Liver (tissue), 9 donors: Measurements from ENCODE around the gene LDLRAD4. TPM values are rescaled to one million over a fixed set of nuclear protein-coding genes. Genes with fewer than 3 reads are reported as not detected.

Experiments
- DNase-seq: peaks from one replicate; pipeline ENCODE4 v3.0.0-alpha.2; 2017; ENCODE audit warnings: low spot score
- H3K27ac ChIP-seq, 2 donors: one replicate each; pipeline ENCODE4 v1.7.0; 2013; ENCODE audit warnings: inconsistent platforms in 2 of 2, low read length in 2 of 2, control low read depth in 1 of 2, low read depth in 1 of 2, mild to moderate bottlenecking in 1 of 2
- H3K27me3 ChIP-seq, 4 donors: one replicate each; pipeline versions ENCODE4 v1.6.1 to v1.7.0; 2013; ENCODE audit warnings: low read length in 3 of 4, inconsistent platforms in 1 of 4, mild to moderate bottlenecking in 1 of 4, moderate library complexity in 1 of 4; ENCODE audit not compliant: control insufficient read depth in 4 of 4, insufficient read depth in 4 of 4
- H3K36me3 ChIP-seq, 4 donors: one replicate each; pipeline versions ENCODE4 v1.6.1 to v1.7.0; 2013; ENCODE audit warnings: low read length in 3 of 4, mild to moderate bottlenecking in 3 of 4, low read depth in 1 of 4, moderate library complexity in 1 of 4; ENCODE audit not compliant: control insufficient read depth in 4 of 4, insufficient read depth in 3 of 4
- H3K4me1 ChIP-seq, 4 donors: one replicate each; pipeline versions ENCODE4 v1.6.1 to v1.7.0; 2013; ENCODE audit warnings: low read length in 3 of 4, mild to moderate bottlenecking in 3 of 4, moderate library complexity in 1 of 4; ENCODE audit not compliant: control insufficient read depth in 4 of 4, insufficient read depth in 4 of 4
- H3K4me3 ChIP-seq, 3 donors: one replicate each; pipeline versions ENCODE4 v1.6.1 to v1.7.0; 2013; ENCODE audit warnings: low read length in 3 of 3, control low read depth in 1 of 3, low read depth in 1 of 3, mild to moderate bottlenecking in 1 of 3
- H3K9ac ChIP-seq, 2 donors: one replicate each; pipeline ENCODE4 v1.7.0; 2013; ENCODE audit warnings: low read length in 2 of 2, mild to moderate bottlenecking in 2 of 2, moderate library complexity in 2 of 2, control low read depth in 1 of 2, low read depth in 1 of 2
- H3K9me3 ChIP-seq, 4 donors: one replicate each; pipeline versions ENCODE4 v1.6.1 to v1.7.0; 2013; ENCODE audit warnings: low read length in 3 of 4; ENCODE audit not compliant: control insufficient read depth in 4 of 4
- ATF3 ChIP-seq: IDR thresholded peaks from 2 replicates; pipeline ENCODE4 v1.6.1; 2016; ENCODE audit warnings: antibody characterized with exemption
- CTCF ChIP-seq: fragments of 150-350 bp; IDR thresholded peaks from 2 replicates; pipeline ENCODE4 v1.5.1; 2017; ENCODE audit warnings: improper control_type of control experiment, low read depth, low read length; ENCODE audit not compliant: missing input control
- EGR1 ChIP-seq, 2 donors: IDR thresholded peaks; 2 replicates each; pipeline ENCODE4 v1.6.1; 2016 to 2018; ENCODE audit warnings: antibody characterized with exemption in 2 of 2, low read depth in 2 of 2
- FOXA2 ChIP-seq: IDR thresholded peaks from 2 replicates; pipeline ENCODE4 v1.6.1; 2016; ENCODE audit warnings: antibody characterized with exemption
- JUND ChIP-seq, 2 donors: IDR thresholded peaks; 2 replicates each; pipeline ENCODE4 v1.6.1; 2016; ENCODE audit warnings: antibody characterized with exemption in 2 of 2
- MAX ChIP-seq: IDR thresholded peaks from 2 replicates; pipeline ENCODE4 v1.6.1; 2016; ENCODE audit warnings: antibody characterized with exemption
- RAD21 ChIP-seq, 2 donors: IDR thresholded peaks; 2 replicates each; pipeline ENCODE4 v1.6.1; 2016; ENCODE audit warnings: antibody characterized with exemption in 2 of 2, mild to moderate bottlenecking in 2 of 2
- REST ChIP-seq: IDR thresholded peaks from 2 replicates; pipeline ENCODE4 v1.6.1; 2016; ENCODE audit warnings: antibody characterized with exemption, mild to moderate bottlenecking
- RXRA ChIP-seq, 2 donors: IDR thresholded peaks; 2 replicates each; pipeline ENCODE4 v1.6.1; 2017 to 2018; ENCODE audit warnings: antibody characterized with exemption in 2 of 2, mild to moderate bottlenecking in 1 of 2
- TAF1 ChIP-seq: conservative IDR thresholded peaks from 2 replicates; pipeline ENCODE4 v1.6.1; 2016; ENCODE audit warnings: antibody characterized with exemption, mild to moderate bottlenecking
- YY1 ChIP-seq: IDR thresholded peaks from 2 replicates; pipeline ENCODE4 v1.6.1; 2016; ENCODE audit warnings: antibody characterized with exemption, mild to moderate bottlenecking
- WGBS: extraction: QIAGEN DNeasy Blood & Tissue Kit; methylation state at CpG from one replicate; pipeline ENCODE4 v1.1.7; 2013; 5-methylcytosine and 5-hydroxymethylcytosine counted together
- polyA plus RNA-seq, 2 donors: library from polyadenylated mRNA; stranded (reverse) in 1 of 2; unstranded in 1 of 2; fragments of 200-250 nt in 1 of 2; fragments of >200 nt in 1 of 2; fragmentation: Nextera tagmentation in 1 of 2; extraction: Ambion mirVana in 1 of 2; gene quantifications; one replicate each; pipeline versions ENCODE4 v1.2.1 to v1.2.3, GENCODE V29; 2013 to 2015
- total RNA-seq, 2 donors: library from RNA; depleted of rRNA; stranded (reverse); fragments of >200 nt; gene quantifications; one replicate each; pipeline ENCODE4 v1.2.3, GENCODE V29; 2014
- donor health status: healthy.
- donor health status: healthy.
- donor health status: healthy.
- donor health status: healthy.
- donor health status: healthy.

LDLRAD4 gene
- total and polyA plus RNA-seq, 4 donors: 4.8 to 41.7 (median 12.7) TPM

- Histone ChIP-seq H3K36me3 (no peaks in the 10 kb centered on the region), H3K4me3 (peak overlapping the region; percentile 15 to 92 (median 41)), H3K9me3 (no peaks in the 10 kb centered on the region), H3K27ac (peak overlapping the region; percentile 80 to 85), H3K27me3 (no peaks in the 10 kb centered on the region), H3K4me1 (peaks cover 10 to 52% (median 43%) of the 10 kb centered on the region in 4 donors), H3K9ac (peak overlapping the region; percentile 3 to 39)
- peak; percentile 56 for DNase-seq
- WGBS: 4% methylated on average over 59 of the region's 59 CpGs
- TF ChIP-seq RAD21 (IDR thresholded peaks at IDR 0.05) (peak in 1 of 2 donors; percentile 27), TAF1 (peak; percentile 5), YY1 (no peak), CTCF (peak; percentile 53)
Measured at GRCh38 chr18:13216711-13217465, 1.7 kb upstream of the LDLRAD4 start.

- TF ChIP-seq TAF1: no peak
- TF ChIP-seq REST: no peak
- TF ChIP-seq FOXA2: no peak
- TF ChIP-seq CTCF: no peak
- no peak for TF ChIP-seq ATF3
- TF ChIP-seq RXRA (IDR thresholded peaks at IDR 0.05): no peak
- no peak for TF ChIP-seq EGR1 (IDR thresholded peaks at IDR 0.05; ENCODE audit: low read depth in 2 of 2)
- TF ChIP-seq MAX: no peak
- TF ChIP-seq YY1: no peak
- TF ChIP-seq JUND (IDR thresholded peaks at IDR 0.05): no peak
- no peaks in the 10 kb centered on the region for H3K9me3 ChIP-seq
- H3K4me1 ChIP-seq: peaks cover 12 to 58% (median 49%) of the 10 kb centered on the region in 4 donors
- peak; percentile 61 for DNase-seq
- under 1% methylated on average over 64 of the region's 64 CpGs for WGBS
- peak overlapping the region; percentile 15 to 92 (median 67) for H3K4me3 ChIP-seq
- H3K9ac ChIP-seq: no peak overlapping the region
- H3K27ac ChIP-seq: peak overlapping the region; percentile 60 to 85
- H3K36me3 ChIP-seq: no peaks in the 10 kb centered on the region
- H3K27me3 ChIP-seq: no peaks in the 10 kb centered on the region
Measured at GRCh38 chr18:13217466-13217961, 1.0 kb upstream of the LDLRAD4 start.
